SKM-1 treated with dmso at 0.1 percent for 144 hours (cell line): Measurements from ENCODE around the gene SBNO1.
"Not testable (repeated sequence)": the region's sequence is repeated elsewhere in the genome, so short reads cannot be mapped to it uniquely, and the experiment has no call there.

ENCODE experiments used
- DNase-seq: peaks from one replicate; lab custom pipeline; 2025; ENCODE audit not compliant: unreplicated experiment; lab: John Stamatoyannopoulos, UW

Gene SBNO1

DNA sequence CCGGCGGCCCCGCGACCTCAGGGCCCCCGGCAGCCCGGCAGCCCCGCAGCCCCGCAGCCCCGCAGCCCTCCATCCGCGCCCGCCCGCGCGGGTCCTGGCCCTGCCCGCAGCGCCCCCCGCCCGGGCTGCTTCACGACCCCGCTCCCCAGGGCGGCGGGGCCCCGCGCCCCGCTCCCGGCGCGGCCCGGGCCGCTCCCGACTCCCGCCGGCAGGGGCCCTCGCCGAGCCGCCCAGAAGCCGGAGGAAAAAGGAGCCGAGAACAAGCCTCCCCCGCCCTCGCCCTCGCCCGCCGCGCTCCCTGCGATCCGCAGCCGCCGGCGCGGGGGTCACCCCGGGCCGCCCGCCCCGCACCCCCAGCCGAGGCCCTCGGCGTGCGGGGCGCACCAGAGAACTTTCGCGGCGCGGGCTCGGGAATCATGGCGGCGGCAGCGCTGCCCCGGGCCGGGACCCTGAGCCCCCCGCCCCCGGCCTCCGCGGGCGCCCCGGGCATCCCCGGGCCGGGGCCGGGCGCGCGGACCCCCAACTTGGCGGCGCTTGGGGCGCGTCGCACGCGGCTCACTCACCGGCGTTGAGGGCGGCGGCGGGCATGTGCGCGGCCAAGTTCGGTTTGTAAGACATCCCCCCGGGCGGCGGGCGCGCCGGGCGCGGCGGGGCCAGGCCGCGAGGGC, 93.5 kb downstream of the SBNO1 start:
- DNase-seq = peak; percentile 16

GRCh38 chr12:123270214-123271000, 94.2 kb downstream of the SBNO1 start:
- DNase-seq = no peak

GRCh38 chr12:123269896-123270213, 94.8 kb downstream of the SBNO1 start:
- DNase-seq = no peak

- no peak for DNase-seq
Observed at GRCh38 chr12:123269395-123269892, 95.2 kb downstream of the SBNO1 start.

GRCh38 chr12:123268850-123269249, 95.8 kb downstream of the SBNO1 start:
- DNase-seq = no peak

DNA sequence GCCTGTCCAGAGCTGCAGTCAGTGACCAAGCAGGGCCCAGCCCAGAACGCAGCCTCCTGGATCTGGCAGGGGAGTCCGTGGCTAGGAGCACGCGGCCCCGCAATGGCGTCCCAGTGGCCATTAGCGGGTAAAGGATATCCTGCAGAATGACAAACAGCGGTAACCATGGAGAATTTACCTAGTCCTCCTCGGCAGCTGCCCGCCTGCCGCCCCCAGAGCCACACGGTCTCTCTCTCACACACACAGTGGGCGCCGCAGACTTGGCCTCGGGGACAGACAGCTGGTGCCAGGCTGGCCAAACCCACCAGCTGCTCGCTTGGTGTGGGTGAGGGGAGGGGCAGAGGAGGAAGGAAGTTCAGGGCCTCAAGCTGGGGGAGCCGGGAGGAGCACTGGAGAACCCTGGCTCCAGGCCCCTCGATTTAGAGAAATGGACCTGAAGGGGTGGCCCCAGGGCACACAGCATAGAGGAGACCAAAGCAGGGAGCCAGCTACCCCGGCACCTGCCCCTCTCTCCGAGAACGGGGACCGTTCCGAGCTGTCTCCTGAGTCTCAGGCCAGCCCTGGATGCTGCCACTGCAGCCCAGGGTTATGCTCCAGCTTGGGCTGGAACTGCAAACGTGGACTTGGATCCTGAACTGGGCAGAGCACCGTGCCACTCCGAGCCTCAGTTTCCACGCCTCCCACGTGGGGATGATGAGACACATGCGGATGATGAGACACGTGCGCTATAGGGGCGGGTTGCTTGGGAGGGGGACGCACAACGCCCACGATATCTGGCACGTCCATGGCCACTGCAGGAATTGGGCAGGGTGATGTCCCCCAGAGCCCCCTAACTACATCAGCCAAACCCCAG, 96.4 kb downstream of the SBNO1 start:
- DNase-seq = no peak

DNA sequence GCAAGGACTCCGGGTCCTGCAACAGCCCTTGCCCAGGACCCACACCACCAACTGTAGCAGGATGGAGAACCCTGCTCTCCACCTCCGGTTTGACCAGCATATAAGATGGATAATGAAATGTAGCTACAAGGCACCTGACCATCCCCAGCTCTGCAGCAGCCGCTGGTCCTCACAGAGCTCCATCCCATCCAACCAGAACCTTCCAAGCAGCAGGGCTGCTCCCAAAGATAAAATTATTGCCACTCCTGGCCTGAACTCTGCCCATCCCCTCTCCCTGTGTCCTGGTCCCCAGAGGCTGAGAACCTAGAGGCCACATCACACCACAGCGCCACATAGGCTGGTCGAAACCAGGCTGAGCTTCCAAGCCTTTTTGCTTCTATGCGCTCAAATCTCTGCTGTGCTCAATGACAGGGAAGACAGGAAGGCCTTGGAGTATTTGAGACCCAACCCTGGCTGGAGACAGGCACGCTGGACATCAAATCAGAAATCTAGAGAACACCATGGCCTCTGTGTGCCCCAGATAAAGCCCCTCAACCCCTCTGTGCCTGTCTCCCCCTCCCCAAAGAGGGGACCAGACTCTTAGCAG, 97.2 kb downstream of the SBNO1 start:
- DNase-seq = no peak

- no peak for DNase-seq
Observed at GRCh38 chr12:123266679-123267277, 97.9 kb downstream of the SBNO1 start.

DNA sequence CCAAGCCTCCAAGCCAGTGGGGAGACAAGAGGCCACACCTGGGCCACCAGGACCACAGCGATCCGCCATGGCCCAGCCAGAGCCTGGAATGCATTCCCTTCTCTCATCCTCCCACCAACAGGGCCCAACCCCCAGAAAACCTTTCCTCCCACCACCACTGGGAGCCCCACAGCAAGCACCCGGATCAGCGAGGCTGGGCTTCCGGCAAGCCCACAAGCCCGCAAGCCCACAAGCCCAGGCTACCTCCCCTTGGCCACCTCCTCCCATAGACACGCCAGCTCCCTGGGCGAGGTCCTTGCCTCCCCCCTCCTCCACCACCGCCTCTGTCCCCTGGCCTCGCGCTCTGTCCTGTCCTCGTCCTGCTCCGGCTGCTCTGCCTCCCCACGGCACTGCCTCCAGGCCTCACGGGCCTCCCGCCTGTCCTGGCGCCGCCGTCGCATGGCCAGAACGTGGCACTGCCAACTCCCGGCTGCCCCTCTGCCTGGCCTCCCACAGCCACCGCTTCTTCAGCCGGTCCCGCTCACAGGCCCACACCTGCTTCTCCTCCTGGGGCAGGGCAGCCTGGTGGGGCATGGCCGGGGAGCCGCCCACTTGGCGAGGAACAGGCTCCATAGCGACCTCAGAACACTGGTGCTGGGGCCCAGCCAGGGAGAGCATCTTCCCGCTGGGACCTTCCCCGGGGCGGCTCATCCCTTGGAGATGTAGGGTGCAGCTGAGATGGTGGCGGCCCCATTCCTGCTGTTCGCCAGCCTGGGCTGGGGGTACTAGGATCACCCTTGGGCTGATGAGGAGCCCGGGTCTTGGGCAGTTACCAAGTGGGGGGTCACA, 98.6 kb downstream of the SBNO1 start:
- no peak for DNase-seq

DNA sequence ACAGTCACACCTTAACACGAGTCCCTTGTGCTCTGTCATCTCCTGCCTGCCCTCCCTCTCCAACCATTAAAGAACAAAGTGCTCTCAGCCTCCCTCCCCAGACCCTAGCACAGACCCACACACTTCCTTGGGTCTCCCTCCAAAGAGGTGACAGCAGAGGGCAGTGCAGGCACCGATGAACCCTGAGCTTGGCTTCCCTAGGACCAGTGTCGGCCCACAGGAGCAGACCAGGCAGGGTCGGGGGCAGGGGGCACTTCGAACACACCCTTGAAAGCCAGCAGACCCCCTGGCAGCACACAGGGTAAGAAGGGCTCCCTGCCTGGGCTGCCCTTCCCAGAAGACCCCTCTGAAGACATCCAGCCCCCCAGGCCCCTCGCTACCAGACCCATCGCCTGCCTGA, 100.0 kb downstream of the SBNO1 start:
- no peak for DNase-seq

- no peak for DNase-seq
Observed at GRCh38 chr12:123263196-123263817, 101.3 kb downstream of the SBNO1 start.

GRCh38 chr12:123261196-123261595, 103.5 kb downstream of the SBNO1 start:
- DNase-seq = no peak

DNA sequence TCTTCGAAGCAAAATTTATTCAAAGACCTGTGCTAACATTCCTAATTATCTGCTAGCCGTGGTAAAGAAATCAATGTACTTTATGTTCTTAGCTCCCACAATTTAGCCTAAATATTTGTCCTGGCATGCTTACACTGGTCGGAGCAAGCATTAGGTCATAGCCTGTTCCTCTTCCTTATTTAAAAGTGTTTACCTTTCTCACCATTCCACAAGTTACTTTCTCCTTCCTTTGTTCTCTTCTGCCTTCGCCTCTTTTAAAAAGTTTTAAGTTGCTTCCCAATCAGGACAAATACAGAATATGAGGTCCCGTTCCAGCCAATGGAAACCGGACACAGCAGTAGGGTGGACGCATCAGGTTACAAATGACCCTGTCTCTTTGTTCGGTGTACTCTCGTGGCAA, 104.6 kb downstream of the SBNO1 start:
- DNase-seq = no peak

DNA sequence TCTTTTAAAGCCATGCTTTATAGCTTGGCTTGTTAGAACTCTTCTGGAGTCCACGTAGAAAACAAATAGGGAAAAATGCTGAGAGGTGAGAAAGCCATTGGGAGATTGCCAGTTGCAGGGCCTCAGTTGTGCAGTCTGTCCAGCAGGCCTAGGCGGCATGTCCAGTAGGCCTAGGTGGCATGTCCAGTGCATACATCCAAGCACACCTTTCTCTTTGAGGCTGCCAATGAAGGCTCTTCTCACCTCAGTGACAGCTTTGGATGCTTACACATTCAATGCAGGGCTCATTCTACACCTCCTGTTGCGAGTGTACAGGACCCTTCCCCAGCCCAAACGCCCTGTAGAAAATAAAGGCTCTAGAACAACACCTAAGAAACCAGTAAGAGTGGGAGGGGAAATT, 106.1 kb downstream of the SBNO1 start:
- no peak for DNase-seq

DNA sequence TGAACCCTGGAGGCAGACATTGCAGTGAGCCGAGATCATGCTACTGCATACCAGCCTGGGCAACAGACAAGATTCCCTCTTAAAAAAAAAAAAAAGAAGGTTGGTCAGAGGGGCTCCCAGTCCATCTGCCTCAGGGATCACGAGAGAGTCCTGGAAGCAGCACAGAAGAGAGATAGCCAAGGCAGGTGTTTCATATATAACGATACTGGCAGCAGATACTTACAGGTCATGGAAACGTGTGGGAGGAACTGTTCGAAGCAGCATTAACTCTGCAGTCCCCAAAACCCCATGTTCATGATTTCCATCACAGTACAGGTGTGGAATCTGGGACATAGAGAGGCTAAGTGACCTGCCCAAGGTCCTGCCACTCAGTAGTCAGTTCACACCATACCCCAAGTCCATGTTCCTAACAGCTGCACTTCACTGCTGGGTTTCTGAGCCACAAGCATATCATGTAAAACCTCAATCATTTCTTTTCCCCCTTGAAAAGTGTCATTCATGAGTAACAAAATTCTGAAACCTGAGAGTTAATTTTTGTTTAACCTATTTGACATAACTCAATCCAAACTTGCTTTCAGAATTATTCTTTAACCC, 109.7 kb downstream of the SBNO1 start:
- no peak for DNase-seq

DNA sequence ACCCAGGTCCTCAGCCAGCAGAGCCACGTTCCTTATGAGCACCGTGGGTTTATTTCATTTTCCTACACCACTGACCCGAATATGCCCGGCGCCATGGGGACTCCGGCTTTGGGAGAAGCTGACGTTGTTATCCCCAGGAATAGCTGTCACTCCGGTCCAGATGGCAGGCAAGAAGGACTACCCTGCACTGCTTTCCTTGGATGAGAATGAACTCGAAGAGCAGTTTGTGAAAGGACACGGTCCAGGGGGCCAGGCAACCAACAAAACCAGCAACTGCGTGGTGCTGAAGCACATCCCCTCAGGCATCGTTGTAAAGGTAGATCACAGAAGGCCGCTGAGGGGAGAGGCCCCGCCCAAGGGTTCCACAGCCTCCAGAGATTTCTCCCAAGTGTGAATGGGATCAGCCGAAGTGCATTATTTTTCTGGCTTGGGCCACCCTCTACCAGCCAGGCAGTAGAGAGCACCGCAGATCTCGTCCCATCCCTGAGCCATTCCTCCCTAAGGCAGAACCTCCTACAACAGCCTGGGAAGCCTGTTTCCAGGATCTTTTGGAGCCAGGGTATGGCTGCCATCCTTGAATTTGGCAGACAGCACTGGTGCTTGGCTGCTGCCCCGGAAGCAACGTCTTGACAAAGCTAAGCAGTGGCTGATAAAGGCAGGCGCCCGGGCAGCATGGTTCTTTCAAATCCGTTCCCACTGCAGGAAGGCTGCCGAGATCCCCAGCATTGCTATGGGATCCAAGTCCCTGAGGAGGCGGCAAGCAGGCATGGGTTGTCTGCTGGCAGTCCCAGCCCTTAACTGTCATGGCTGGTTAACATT, 110.8 kb downstream of the SBNO1 start:
- DNase-seq = no peak

- DNase-seq = not testable (repeated sequence)
Observed at GRCh38 chr12:123252365-123252764, 112.3 kb downstream of the SBNO1 start.

DNA sequence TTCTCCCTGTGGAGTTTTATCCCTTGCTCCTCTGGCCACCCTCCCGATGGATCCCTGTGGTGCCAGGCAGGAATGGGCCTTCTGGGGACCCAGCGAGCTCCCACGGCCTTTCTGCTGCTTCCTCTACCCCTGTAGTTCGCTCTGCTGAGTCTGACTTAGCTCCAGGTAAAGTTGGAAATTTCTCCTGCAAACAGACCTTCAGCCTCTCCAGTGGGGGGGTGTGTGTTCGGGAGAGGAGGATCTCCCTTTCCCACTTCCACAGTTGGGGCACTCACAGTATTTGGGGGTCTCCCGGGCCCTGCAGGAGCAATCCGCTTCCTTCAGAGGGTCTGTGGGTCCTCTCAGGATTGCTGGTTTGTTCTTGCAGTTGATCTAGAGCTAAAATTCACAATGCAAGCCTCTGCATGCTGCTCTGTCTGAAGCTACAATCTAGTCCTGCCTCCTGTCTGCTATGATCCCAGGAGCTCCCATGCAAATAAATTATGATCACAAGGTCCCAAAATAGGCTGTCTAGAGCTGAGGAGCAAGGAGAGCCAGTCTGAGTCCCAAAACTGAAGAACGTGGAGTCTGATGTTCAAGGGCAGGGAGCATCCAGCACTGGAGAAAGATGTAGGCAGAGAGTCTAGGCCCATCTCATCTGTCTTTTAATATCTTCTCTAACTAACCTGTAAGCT, 113.1 kb downstream of the SBNO1 start:
- no peak for DNase-seq
